KMS-11 (cell line): ENCODE measurements around the gene DPEP1.
A peak's percentile ranks its signal among the peaks of the same experiment; 100 is the strongest.

Source experiments
- H2AFZ ChIP-seq: fragments of 200-600 bp; sonication (generic); 2 replicates; pipeline ENCODE4 v1.6.1; 2016; ENCODE audit warnings: antibody characterized with exemption, mixed run types, low read depth
- H3K27ac ChIP-seq: fragments of 200-600 bp; sonication (generic); 2 replicates; pipeline ENCODE4 v1.6.1; 2016; ENCODE audit warnings: mild to moderate bottlenecking, mixed run types
- H3K27me3 ChIP-seq: fragments of 200-600 bp; sonication (generic); 2 replicates; pipeline ENCODE4 v1.6.1; 2017; ENCODE audit warnings: mild to moderate bottlenecking, low read depth, mixed run types, moderate library complexity; ENCODE audit not compliant: insufficient read depth
- H3K36me3 ChIP-seq: fragments of 200-600 bp; sonication (generic); 2 replicates; pipeline ENCODE4 v1.6.1; 2017; ENCODE audit warnings: mild to moderate bottlenecking, mixed run types; ENCODE audit not compliant: insufficient read depth
- H3K4me1 ChIP-seq: fragments of 200-600 bp; sonication (generic); 2 replicates; pipeline ENCODE4 v1.6.1; 2016; ENCODE audit warnings: mild to moderate bottlenecking, low read depth, mixed run types; ENCODE audit not compliant: poor library complexity, severe bottlenecking
- H3K4me2 ChIP-seq: fragments of 200-600 bp; sonication (generic); 2 replicates; pipeline ENCODE4 v1.7.0; 2016; ENCODE audit warnings: mild to moderate bottlenecking, mixed run types
- H3K4me3 ChIP-seq: fragments of 200-600 bp; sonication (generic); IDR thresholded peaks from 2 replicates; pipeline ENCODE4 v1.6.1; 2017; ENCODE audit warnings: low read depth, low read length, mixed read lengths; ENCODE audit not compliant: insufficient read depth
- H3K79me2 ChIP-seq: fragments of 200-600 bp; sonication (generic); 2 replicates; pipeline ENCODE4 v1.6.1; 2016; ENCODE audit warnings: low read depth, mixed run types; ENCODE audit not compliant: insufficient read depth
- H3K9ac ChIP-seq: fragments of 200-600 bp; sonication (generic); 2 replicates; pipeline ENCODE4 v1.6.1; 2016; ENCODE audit warnings: mild to moderate bottlenecking, mixed run types
- H4K20me1 ChIP-seq: fragments of 200-600 bp; sonication (generic); 2 replicates; pipeline ENCODE4 v1.6.1; 2016; ENCODE audit warnings: mild to moderate bottlenecking, mixed run types; ENCODE audit not compliant: insufficient read depth
- CTCF ChIP-seq: fragments of 200-600 bp; sonication (generic); conservative IDR thresholded peaks from 2 replicates; pipeline ENCODE4 v1.6.1; 2017; ENCODE audit warnings: low read depth, mild to moderate bottlenecking, antibody characterized with exemption, low read length, moderate library complexity, mixed read lengths

DPEP1 gene

DNA sequence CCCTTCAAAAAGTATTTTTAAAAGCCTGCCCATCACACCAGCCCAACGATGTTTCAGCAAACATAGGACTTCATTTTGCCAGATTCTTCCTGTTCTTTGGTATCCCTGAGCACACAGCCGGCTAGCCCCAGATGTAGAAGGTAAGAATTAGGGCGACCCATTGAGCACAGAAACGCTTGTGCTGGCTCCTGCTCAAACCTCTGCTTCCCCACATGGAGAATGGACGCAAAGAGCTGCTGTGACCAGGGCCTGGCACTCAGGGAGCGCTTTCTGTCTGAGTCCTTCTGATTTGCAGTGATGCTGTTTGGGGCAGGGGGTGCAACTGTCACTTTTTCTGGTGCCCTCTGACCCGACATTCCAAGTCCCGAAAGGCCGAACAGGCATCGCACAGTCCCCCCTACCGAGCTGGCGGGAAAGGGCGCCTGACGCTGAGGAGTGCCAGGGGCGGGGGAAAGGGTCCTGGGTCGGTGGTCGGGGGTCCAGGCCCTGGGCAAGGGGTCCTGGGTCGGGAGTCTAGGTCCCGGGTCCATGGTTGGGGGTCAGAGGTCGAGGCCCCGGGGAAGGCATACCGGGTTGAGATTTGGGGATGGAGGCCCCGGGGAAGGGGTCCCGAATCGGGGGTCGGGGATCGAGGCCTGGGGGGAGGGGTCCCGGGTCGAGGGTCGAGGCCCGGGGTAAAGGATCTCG, 43.1 kb downstream of the DPEP1 start:
- H3K4me1 ChIP-seq = peaks cover 18% of the 10 kb centered on the region
- H3K79me2 ChIP-seq = peaks cover 44% of the 10 kb centered on the region
- H3K27me3 ChIP-seq = no peaks in the 10 kb centered on the region
- H2AFZ ChIP-seq = no peak overlapping the region
- H4K20me1 ChIP-seq = no peaks in the 10 kb centered on the region
- no peak overlapping the region for H3K4me3 ChIP-seq
- H3K36me3 ChIP-seq = no peaks in the 10 kb centered on the region
- peak overlapping the region; percentile 66; the same call in 1 of the 2 replicates for H3K9ac ChIP-seq
- H3K4me2 ChIP-seq = peak overlapping the region; percentile 92
- no peak overlapping the region for H3K27ac ChIP-seq
- no peak for TF ChIP-seq CTCF

GRCh38 chr16:89657442-89658220, 44.2 kb downstream of the DPEP1 start, which contains the start of the genes CHMP1A and SPATA33:
TSS of gene CHMP1A (minus strand) at chr16:89657708. CDS start at chr16:89657588, 120 bp downstream.
TSS of gene SPATA33 (plus strand) at chr16:89657836. CDS start at chr16:89657912, 76 bp downstream.
- Histone ChIP-seq H3K4me3 (peak within 1 kb of the TSS; percentile 72), H4K20me1 (no peaks in the 10 kb centered on the region), H3K9ac (peak within 1 kb of the TSS; percentile 66), H3K4me2 (peak within 1 kb of the TSS; percentile 92), H3K27ac (no peak within 1 kb of the TSS; the same call in 1 of the 2 replicates), H3K36me3 (no peaks in the 10 kb centered on the region), H3K4me1 (peaks cover 18% of the 10 kb centered on the region), H3K79me2 (peaks cover 44% of the 10 kb centered on the region), H3K27me3 (no peaks in the 10 kb centered on the region), H2AFZ (peak within 1 kb of the TSS; percentile 80)
- no peak for TF ChIP-seq CTCF

DNA sequence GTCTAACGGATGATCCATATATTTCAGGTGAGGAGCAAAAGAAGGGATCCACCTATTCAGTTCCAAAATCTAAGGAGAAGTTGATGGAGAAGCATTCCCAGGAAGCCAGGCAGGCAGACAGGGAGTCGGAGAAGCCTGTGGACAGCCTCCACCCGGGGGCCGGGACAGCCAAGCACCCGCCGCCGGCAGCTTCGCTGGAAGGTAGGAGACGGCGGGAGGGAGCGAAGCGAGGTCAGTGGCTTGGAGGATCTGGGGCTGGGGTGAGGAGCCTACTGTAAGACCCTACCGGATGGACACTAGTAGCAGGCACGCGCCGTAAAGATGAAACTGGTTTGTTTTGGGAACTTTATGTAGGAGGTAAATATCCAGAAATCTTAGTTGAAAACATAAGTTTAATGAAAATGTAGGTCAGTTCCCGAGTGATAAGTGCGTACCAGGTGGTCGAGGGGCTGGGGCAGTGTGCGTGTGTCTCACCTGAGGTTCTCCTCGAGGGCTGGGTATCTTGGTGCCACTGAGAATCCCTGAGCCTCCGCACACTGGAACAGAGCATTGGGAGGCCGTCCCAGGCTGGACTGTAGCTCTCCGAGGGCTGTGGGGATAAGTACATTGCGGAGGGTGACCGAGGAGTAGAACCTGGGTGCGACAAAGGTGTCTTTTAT, 44.9 kb downstream of the DPEP1 start:
- Histone ChIP-seq H3K4me3 (peak overlapping the region; percentile 72), H3K9ac (peak overlapping the region; percentile 49), H4K20me1 (no peaks in the 10 kb centered on the region), H3K79me2 (peaks cover 44% of the 10 kb centered on the region), H2AFZ (peak overlapping the region; percentile 80), H3K36me3 (no peaks in the 10 kb centered on the region), H3K27me3 (no peaks in the 10 kb centered on the region), H3K4me1 (peaks cover 18% of the 10 kb centered on the region), H3K4me2 (peak overlapping the region; percentile 92), H3K27ac (no peak overlapping the region)
- TF ChIP-seq CTCF = no peak

- Histone ChIP-seq H3K27ac (no peak overlapping the region), H3K79me2 (peaks cover 32% of the 10 kb centered on the region), H3K9ac (no peak overlapping the region)
Measured at GRCh38 chr16:89660146-89660545, 46.7 kb downstream of the DPEP1 start.

More at GRCh38 chr16:89660146-89660545, 46.7 kb downstream of the DPEP1 start:
- Histone ChIP-seq H3K36me3 (no peaks in the 10 kb centered on the region), H3K27me3 (no peaks in the 10 kb centered on the region), H3K4me1 (peaks cover 18% of the 10 kb centered on the region), H3K4me2 (no peak overlapping the region), H4K20me1 (no peaks in the 10 kb centered on the region), H3K4me3 (no peak overlapping the region), H2AFZ (no peak overlapping the region)
- no peak for TF ChIP-seq CTCF
